PC-9 (cell line): ENCODE results near the gene TAS1R3. TPM values are rescaled to one million over a fixed set of nuclear protein-coding genes. Genes with fewer than 3 reads are reported as not detected.

Experiments
- BruUV-seq: library from RNA; stranded (reverse); fragments of 400-500 nt; replicated peaks from 2 replicates; lab custom pipeline; 2021; lab: Mats Ljungman, UMichigan
- CTCF ChIA-PET: fragments of 300-600 bp; sonication (Branson Sonifier 250); formaldehyde crosslinking; loops from one replicate; lab custom pipeline; 2022; ENCODE audit warnings: antibody characterized with exemption; lab: Charles Lee
- POLR2A ChIA-PET: fragments of 300-600 bp; sonication (Branson Sonifier 250); formaldehyde crosslinking; loops from one replicate; lab custom pipeline; 2022; ENCODE audit warnings: antibody characterized with exemption; ENCODE audit not compliant: unreplicated experiment; lab: Charles Lee
- DNase-seq, 2 experiments: peaks; one replicate each; pipeline versions ENCODE4 v3.0.0 to v3.0.0-alpha.2; 2015 to 2022; ENCODE audit warnings: mixed read lengths in 1 of 2
- H2AFZ ChIP-seq: fragments of 200-600 bp; sonication (generic); 2 replicates; pipeline ENCODE4 v1.8.1; 2017; ENCODE audit warnings: antibody characterized with exemption
- H3F3A ChIP-seq: fragments of 200-600 bp; sonication (generic); 2 replicates; pipeline ENCODE4 v1.8.1; 2017; ENCODE audit warnings: antibody characterized with exemption, mild to moderate bottlenecking, low read depth; ENCODE audit not compliant: insufficient read depth
- H3K27ac ChIP-seq: fragments of 200-600 bp; sonication (generic); 2 replicates; pipeline ENCODE4 v1.6.1; 2016; ENCODE audit warnings: mixed run types
- H3K27me3 ChIP-seq: fragments of 200-600 bp; sonication (generic); 2 replicates; pipeline ENCODE4 v1.6.1; 2016; ENCODE audit warnings: low read depth, mixed run types; ENCODE audit not compliant: insufficient read depth
- H3K36me3 ChIP-seq: fragments of 200-600 bp; sonication (generic); 2 replicates; pipeline ENCODE4 v1.6.1; 2016; ENCODE audit warnings: low read depth, mixed run types
- H3K4me1 ChIP-seq: fragments of 200-600 bp; sonication (generic); replicated peaks from 2 replicates; pipeline ENCODE4 v1.6.1; 2016; ENCODE audit warnings: mixed run types; ENCODE audit not compliant: insufficient read depth
- H3K4me2 ChIP-seq: fragments of 200-600 bp; sonication (generic); 2 replicates; pipeline ENCODE4 v1.6.1; 2017; ENCODE audit warnings: mixed run types
- H3K4me3 ChIP-seq: fragments of 200-600 bp; sonication (generic); 2 replicates; pipeline ENCODE4 v1.6.1; 2016; ENCODE audit warnings: mixed run types
- H3K79me2 ChIP-seq: fragments of 200-600 bp; sonication (generic); 2 replicates; pipeline ENCODE4 v1.6.1; 2017; ENCODE audit warnings: low read depth, mixed run types
- H3K9me2 ChIP-seq: fragments of 200-600 bp; sonication (generic); 2 replicates; pipeline ENCODE4 v1.8.1; 2017; ENCODE audit warnings: mild to moderate bottlenecking; ENCODE audit not compliant: insufficient read depth
- H3K9me3 ChIP-seq: fragments of 200-600 bp; sonication (generic); 2 replicates; pipeline ENCODE4 v1.8.1; 2016; ENCODE audit warnings: low read depth; ENCODE audit not compliant: insufficient read depth
- H4K20me1 ChIP-seq: fragments of 200-600 bp; sonication (generic); 2 replicates; pipeline ENCODE4 v1.8.1; 2017; ENCODE audit not compliant: insufficient read depth
- CTCF ChIP-seq: fragments of 200-600 bp; sonication (generic); conservative IDR thresholded peaks from 2 replicates; pipeline ENCODE4 v1.6.1; 2017; ENCODE audit warnings: mixed run types, antibody characterized with exemption, mild to moderate bottlenecking, moderate library complexity
- EZH2 ChIP-seq: fragments of 200-600 bp; sonication (generic); IDR thresholded peaks from 2 replicates; pipeline ENCODE4 v1.8.0; 2017; ENCODE audit warnings: antibody characterized with exemption, low read depth
- intact Hi-C: fragments of 100-400 bp; cut with micrococcal nuclease; formaldehyde crosslinking; loops from one replicate; pipeline ENCODE4 v1.10.0; 2022; ENCODE audit not compliant: unreplicated experiment
- total RNA-seq: library from RNA; stranded (reverse); gene quantifications from 2 replicates; pipeline ENCODE4 v1.2.3, GENCODE V29; 2021

The TAS1R3 gene
- total RNA-seq, 1 experiment from 2014 or later, result 0.57 TPM

GRCh38 chr1:1325288-1326074 lies 5.6 kb upstream of the TAS1R3 start:
- intact Hi-C loops, result no loop called here

GRCh38 chr1:1326075-1326605 lies 4.9 kb upstream of the TAS1R3 start:
- Histone ChIP-seq H3K4me2 (peak overlapping the region; percentile 96), H4K20me1 (peaks cover 22% of the 10 kb centered on the region), H3F3A (peaks cover 41% of the 10 kb centered on the region; the same call in 1 of the 2 replicates), H2AFZ (no peak overlapping the region), H3K79me2 (peaks cover 53% of the 10 kb centered on the region), H3K27me3 (no peaks in the 10 kb centered on the region), H3K27ac (no peak overlapping the region), H3K4me3 (peak overlapping the region; percentile 87), H3K36me3 (no peaks in the 10 kb centered on the region), H3K9me3 (no peaks in the 10 kb centered on the region), H3K9me2 (no peaks in the 10 kb centered on the region), H3K4me1 (peaks cover 27% of the 10 kb centered on the region)
- BruUV-seq, result no TSS peak
- POLR2A ChIA-PET, result no interaction called here
- intact Hi-C loops, result no loop called here
- TF ChIP-seq CTCF, result no peak
- TF ChIP-seq EZH2, result no peak
- CTCF ChIA-PET, result no interaction called here
- DNase-seq, result no peak

More at GRCh38 chr1:1325288-1326074, 5.6 kb upstream of the TAS1R3 start:
- peaks cover 28% of the 10 kb centered on the region for H4K20me1 ChIP-seq
- TF ChIP-seq CTCF (no peak), EZH2 (no peak)
- H3K9me3 ChIP-seq, result no peaks in the 10 kb centered on the region
- no peaks in the 10 kb centered on the region for H3K27me3 ChIP-seq
- H3K4me3 ChIP-seq, result peak overlapping the region; percentile 87
- DNase-seq, result peak; percentile 50 to 61
- H3K79me2 ChIP-seq, result peaks cover 60% of the 10 kb centered on the region
- H2AFZ ChIP-seq, result peak overlapping the region; percentile 80; the same call in 1 of the 2 replicates
- H3F3A ChIP-seq, result peaks cover 36% of the 10 kb centered on the region; the same call in 1 of the 2 replicates
- peaks cover 21% of the 10 kb centered on the region for H3K4me1 ChIP-seq
- POLR2A ChIA-PET, result interaction anchor here (0.6 kb wide), 1 partner anchor 12 kb away, joined by 3 read pairs; no protein-coding TSS in a partner anchor
- peak overlapping the region; percentile 96 for H3K4me2 ChIP-seq
- H3K36me3 ChIP-seq, result no peaks in the 10 kb centered on the region
- BruUV-seq, result no TSS peak
- no peaks in the 10 kb centered on the region for H3K9me2 ChIP-seq
- CTCF ChIA-PET, result no interaction called here
- H3K27ac ChIP-seq, result peak overlapping the region; percentile 73

GRCh38 chr1:1327291-1327690 lies 3.8 kb upstream of the TAS1R3 start:
- Histone ChIP-seq H3F3A (peaks cover 46% of the 10 kb centered on the region; the same call in 1 of the 2 replicates), H4K20me1 (peaks cover 12% of the 10 kb centered on the region), H3K27me3 (no peaks in the 10 kb centered on the region), H3K4me3 (no peak overlapping the region), H2AFZ (no peak overlapping the region), H3K79me2 (peaks cover 42% of the 10 kb centered on the region), H3K9me3 (no peaks in the 10 kb centered on the region), H3K4me1 (peaks cover 33% of the 10 kb centered on the region), H3K9me2 (no peaks in the 10 kb centered on the region), H3K36me3 (no peaks in the 10 kb centered on the region), H3K27ac (no peak overlapping the region), H3K4me2 (no peak overlapping the region)
- DNase-seq, result no peak
- TF ChIP-seq EZH2 (no peak), CTCF (no peak)
- intact Hi-C loops, result no loop called here
- POLR2A ChIA-PET, result interaction anchor here (0.6 kb wide), 1 partner anchor 283 kb away, joined by 3 read pairs; no protein-coding TSS in a partner anchor
- CTCF ChIA-PET, result no interaction called here
- BruUV-seq, result no TSS peak
